Sciatic nerve (tissue), 2 donors: ENCODE measurements around the gene HPSE. TPM values are rescaled to one million over a fixed set of nuclear protein-coding genes. Genes with fewer than 3 reads are reported as not detected.
"Not testable (repeated sequence)": the region's sequence is repeated elsewhere in the genome, so short reads cannot be mapped to it uniquely, and the experiment has no call there.

ENCODE experiments used
- ATAC-seq: fragments of 200-7000 bp; cut with Tn5 transposase; one replicate; pipeline ENCODE4 v1.9.1; 2020; ENCODE audit warnings: mild to moderate bottlenecking, moderate library complexity
- DNase-seq: peaks from one replicate; pipeline ENCODE4 v3.0.0-alpha.2; 2020; ENCODE audit warnings: low spot score
- intact Hi-C: fragments of 100-400 bp; cut with DNase I; formaldehyde crosslinking; loops from one replicate; pipeline ENCODE4 v1.14.2; 2022
- total RNA-seq: library from RNA; stranded (reverse); fragmentation: NEBNext Ultra II Directional; extraction: Animal tissue kit (Norgen Biotek cat#: 25700); gene quantifications from one replicate; pipeline ENCODE4 v1.2.1, GENCODE V29; 2021
- donor health status: DM: no; HTN: no; CAD: no.
- donor health status: DM: no; HTN: no; CAD: no.

The HPSE gene
- total RNA-seq, 1 donor from 2014 or later, result 4.1 TPM

GRCh38 chr4:83293305-83294046, 41.2 kb downstream of the HPSE start:
- intact Hi-C loops, result no loop called here
- DNase-seq (no peak), ATAC-seq (no peak)

GRCh38 chr4:83290059-83290774, 44.4 kb downstream of the HPSE start:
- DNase-seq, ATAC-seq, intact Hi-C loops: not testable (repeated sequence)

- intact Hi-C loops, ATAC-seq, DNase-seq: not testable (repeated sequence)
Observed at GRCh38 chr4:83288381-83288780, 46.3 kb downstream of the HPSE start.

GRCh38 chr4:83285055-83285407, 49.6 kb downstream of the HPSE start:
- DNase-seq, result no peak
- peak; percentile 67 for ATAC-seq
- intact Hi-C loops, result no loop called here

GRCh38 chr4:83284193-83285054, 50.2 kb downstream of the HPSE start, which contains the start of gene COQ2:
Gene COQ2 (minus strand): TSS chr4:83284798. CDS start chr4:83284764, 34 bp downstream.
- DNase-seq, result peak; percentile 98
- peak; percentile 98 for ATAC-seq
- intact Hi-C loops, result no loop called here

GRCh38 chr4:83283181-83283580, 51.5 kb downstream of the HPSE start:
- DNase-seq, result no peak
- no peak for ATAC-seq
- intact Hi-C loops, result no loop called here

GRCh38 chr4:83282049-83282535, 52.6 kb downstream of the HPSE start:
- no peak for ATAC-seq
- no peak for DNase-seq
- intact Hi-C loops, result no loop called here

GRCh38 chr4:83281307-83281706, 53.3 kb downstream of the HPSE start:
- intact Hi-C loops, result no loop called here
- ATAC-seq, result no peak
- DNase-seq, result no peak

GRCh38 chr4:83276299-83277040, 58.2 kb downstream of the HPSE start:
- ATAC-seq (no peak), DNase-seq (no peak)
- intact Hi-C loops, result loop anchor here (10.0 kb wide), 1 partner anchor 202 kb away; no protein-coding TSS in a partner anchor

GRCh38 chr4:83273926-83274325, 60.7 kb downstream of the HPSE start:
- not testable (repeated sequence) for DNase-seq, ATAC-seq
- intact Hi-C loops, result loop anchor here (10.0 kb wide), 1 partner anchor 199 kb away; no protein-coding TSS in a partner anchor

GRCh38 chr4:83272900-83273299, 61.7 kb downstream of the HPSE start:
- DNase-seq (no peak), ATAC-seq (no peak)
- intact Hi-C loops, result loop anchor here (10.0 kb wide), 1 partner anchor 198 kb away; no protein-coding TSS in a partner anchor

- ATAC-seq (no peak), DNase-seq (no peak)
- intact Hi-C loops, result loop anchor here (10.0 kb wide), 1 partner anchor 804 kb away; no protein-coding TSS in a partner anchor
Observed at GRCh38 chr4:83269256-83269655, 65.4 kb downstream of the HPSE start.

- intact Hi-C loops, result loop anchor here (10.0 kb wide), 1 partner anchor 804 kb away; no protein-coding TSS in a partner anchor
- ATAC-seq, result no peak
- no peak for DNase-seq
Observed at GRCh38 chr4:83268491-83268890, 66.2 kb downstream of the HPSE start.

- DNase-seq (no peak), ATAC-seq (no peak)
- intact Hi-C loops, result loop anchor here (10.0 kb wide), 1 partner anchor 803 kb away; no protein-coding TSS in a partner anchor
Observed at GRCh38 chr4:83267830-83268475, 66.7 kb downstream of the HPSE start.

GRCh38 chr4:83267121-83267829, 67.4 kb downstream of the HPSE start:
- ATAC-seq (peak; percentile 98), DNase-seq (peak; percentile 67)
- intact Hi-C loops, result loop anchor here (10.0 kb wide), 1 partner anchor 802 kb away; no protein-coding TSS in a partner anchor

- intact Hi-C loops, result loop anchor here (10.0 kb wide), 1 partner anchor 802 kb away; no protein-coding TSS in a partner anchor
- DNase-seq (no peak), ATAC-seq (no peak)
Observed at GRCh38 chr4:83266689-83267088, 68.0 kb downstream of the HPSE start.

- intact Hi-C loops, result loop anchor here (10.0 kb wide), 1 partner anchor 798 kb away; no protein-coding TSS in a partner anchor
- DNase-seq (no peak), ATAC-seq (no peak)
Observed at GRCh38 chr4:83263106-83263505, 71.5 kb downstream of the HPSE start.
